IMR-90 (cell line): ENCODE data around the gene USP43. TPM values are rescaled to one million over a fixed set of nuclear protein-coding genes. Genes with fewer than 3 reads are reported as not detected.

Source experiments
- ATAC-seq: fragments of 200-7000 bp; cut with Tn5 transposase; 2 replicates; pipeline ENCODE4 v1.9.1; 2020; ENCODE audit warnings: low read depth, mild to moderate bottlenecking, moderate library complexity
- BruUV-seq: library from RNA; stranded (reverse); fragments of 400-500 nt; replicated peaks from 2 replicates; lab custom pipeline; 2021; lab: Mats Ljungman, UMichigan
- CTCF ChIA-PET: fragments of 300-600 bp; formaldehyde crosslinking; extraction: SDS; loops from one replicate; lab custom pipeline; 2021; ENCODE audit warnings: antibody characterized with exemption; lab: Yijun Ruan, JAX
- POLR2A ChIA-PET: fragments of 300-600 bp; sonication (Branson Sonifier 250); formaldehyde crosslinking; loops from one replicate; lab custom pipeline; 2022; ENCODE audit warnings: antibody characterized with exemption; ENCODE audit not compliant: unreplicated experiment; lab: Charles Lee
- DNase-seq: peaks from one replicate; pipeline ENCODE4 v3.0.0; 2013
- H2AFZ ChIP-seq: replicated peaks from 2 replicates; pipeline ENCODE3; 2013; ENCODE audit warnings: low read length, mild to moderate bottlenecking; ENCODE audit not compliant: poor library complexity
- H2AK5ac ChIP-seq: 2 replicates; pipeline ENCODE4 v1.6.1; 2013; ENCODE audit warnings: low read depth, low read length, inconsistent platforms
- H2AK9ac ChIP-seq: replicated peaks from 2 replicates; pipeline ENCODE3; 2013; ENCODE audit warnings: mild to moderate bottlenecking, low read depth, low read length, moderate library complexity; ENCODE audit not compliant: poor library complexity
- H2BK120ac ChIP-seq: 2 replicates; pipeline ENCODE4 v1.6.1; 2013; ENCODE audit warnings: low read depth, low read length, inconsistent platforms
- H2BK15ac ChIP-seq: 3 replicates; pipeline ENCODE4 v1.6.1; 2013; ENCODE audit warnings: low read depth, low read length, inconsistent platforms
- H2BK20ac ChIP-seq: 2 replicates; pipeline ENCODE4 v1.6.1; 2013; ENCODE audit warnings: low read depth, mild to moderate bottlenecking, inconsistent platforms, low read length, moderate library complexity
- H2BK5ac ChIP-seq: 2 replicates; pipeline ENCODE4 v1.6.1; 2013; ENCODE audit warnings: mild to moderate bottlenecking, low read depth, low read length, inconsistent platforms; ENCODE audit not compliant: poor library complexity, severe bottlenecking
- H3K14ac ChIP-seq: replicated peaks from 2 replicates; pipeline ENCODE4 v1.6.1; 2013; ENCODE audit warnings: low read depth, low read length, inconsistent platforms
- H3K18ac ChIP-seq: 2 replicates; pipeline ENCODE4 v1.6.1; 2013; ENCODE audit warnings: low read depth, low read length, control low read depth
- H3K23ac ChIP-seq: 2 replicates; pipeline ENCODE4 v1.6.1; 2013; ENCODE audit warnings: low read depth, low read length, inconsistent platforms
- H3K27ac ChIP-seq: 2 replicates; pipeline ENCODE4 v1.5.1; 2013; ENCODE audit warnings: mild to moderate bottlenecking, control low read depth, low read length; ENCODE audit not compliant: insufficient read depth
- H3K27me3 ChIP-seq: 2 replicates; pipeline ENCODE4 v1.6.1; 2013; ENCODE audit warnings: low read length; ENCODE audit not compliant: control insufficient read depth, insufficient read depth
- H3K36me3 ChIP-seq: 2 replicates; pipeline ENCODE4 v1.6.1; 2013; ENCODE audit warnings: low read length, mixed read lengths; ENCODE audit not compliant: control insufficient read depth, insufficient read depth
- H3K4ac ChIP-seq: 2 replicates; pipeline ENCODE4 v1.6.1; 2013; ENCODE audit warnings: low read depth, low read length, inconsistent platforms
- H3K4me1 ChIP-seq: 2 replicates; pipeline ENCODE4 v1.6.1; 2013; ENCODE audit warnings: low read length, mixed read lengths; ENCODE audit not compliant: control insufficient read depth, insufficient read depth
- H3K4me2 ChIP-seq: 2 replicates; pipeline ENCODE4 v1.6.1; 2013; ENCODE audit warnings: low read depth, mild to moderate bottlenecking, control low read depth, low read length, moderate library complexity
- H3K4me3 ChIP-seq: 2 replicates; pipeline ENCODE4 v1.5.1; 2013; ENCODE audit warnings: low read depth, mild to moderate bottlenecking, control low read depth, low read length, moderate library complexity; ENCODE audit not compliant: insufficient read depth
- H3K56ac ChIP-seq: 2 replicates; pipeline ENCODE4 v1.6.1; 2013; ENCODE audit warnings: low read length, inconsistent platforms; ENCODE audit not compliant: insufficient read depth; ENCODE audit errors: extremely low read depth
- H3K79me1 ChIP-seq, 2 experiments: 2 replicates each; pipeline ENCODE4 v1.6.1; 2013; ENCODE audit warnings: low read length in 2 of 2, inconsistent platforms in 1 of 2, low read depth in 1 of 2
- H3K9ac ChIP-seq: 2 replicates; pipeline ENCODE4 v1.6.1; 2013; ENCODE audit warnings: low read depth, low read length, control low read depth
- H3K9me1 ChIP-seq: 2 replicates; pipeline ENCODE4 v1.6.1; 2013; ENCODE audit warnings: low read length, inconsistent platforms; ENCODE audit not compliant: insufficient read depth
- H3K9me3 ChIP-seq: 2 replicates; pipeline ENCODE4 v1.6.1; 2013; ENCODE audit warnings: low read length; ENCODE audit not compliant: control insufficient read depth, insufficient read depth
- H4K20me1 ChIP-seq: 2 replicates; pipeline ENCODE4 v1.6.1; 2013; ENCODE audit warnings: low read length, inconsistent platforms; ENCODE audit not compliant: insufficient read depth
- H4K5ac ChIP-seq: 2 replicates; pipeline ENCODE4 v1.6.1; 2013; ENCODE audit warnings: mild to moderate bottlenecking, low read depth, low read length, control low read depth
- H4K8ac ChIP-seq, 2 experiments: 2 replicates each; pipeline ENCODE4 v1.6.1; 2013; ENCODE audit warnings: low read depth in 2 of 2, low read length in 2 of 2, control low read depth in 1 of 2, inconsistent platforms in 1 of 2
- H4K91ac ChIP-seq: 2 replicates; pipeline ENCODE4 v1.6.1; 2013; ENCODE audit warnings: low read depth, low read length, inconsistent platforms; ENCODE audit not compliant: insufficient read depth
- CEBPB ChIP-seq: IDR thresholded peaks from 2 replicates; pipeline ENCODE4 v1.6.1; 2012; ENCODE audit warnings: low read depth, low read length, improper control_type of control experiment
- CHD1 ChIP-seq: IDR thresholded peaks from 2 replicates; pipeline ENCODE4 v1.6.1; 2012; ENCODE audit warnings: low read depth, low read length, improper control_type of control experiment
- NFE2L2 ChIP-seq: fragments of 150-350 bp; IDR thresholded peaks from 2 replicates; pipeline ENCODE4 v1.6.1; 2016; ENCODE audit warnings: low read depth, mild to moderate bottlenecking, low read length
- RAD21 ChIP-seq: IDR thresholded peaks from 2 replicates; pipeline ENCODE4 v1.6.1; 2012; ENCODE audit warnings: low read length, improper control_type of control experiment
- WGBS, 2 experiments: methylation state at CpG; one replicate each; pipeline versions ENCODE4 v1.1.5 to v1.1.7; 2013; ENCODE audit warnings: missing lambda C conversion rate in 2 of 2; ENCODE audit not compliant: insufficient read length in 1 of 2; ENCODE audit errors: extremely low coverage in 2 of 2; 5-methylcytosine and 5-hydroxymethylcytosine counted together
- dilution Hi-C: fragments of 300-500 bp; cut with HindIII; formaldehyde crosslinking; loops from one replicate; pipeline ENCODE4 v1.14.3; 2018; ENCODE audit warnings: low sequenced_read_pairs; ENCODE audit not compliant: unreplicated experiment
- in situ Hi-C: fragments of 300-500 bp; cut with MboI; formaldehyde crosslinking; loops from 3 replicates; pipeline ENCODE4 v1.14.3; 2019; ENCODE audit warnings: low sequenced_read_pairs, inconsistent platforms, mixed read lengths
- intact Hi-C: fragments of 100-400 bp; cut with micrococcal nuclease; formaldehyde crosslinking; loops from 2 replicates; pipeline ENCODE4 v1.10.0; 2022
- polyA plus RNA-seq, 3 experiments: library from polyadenylated mRNA; depleted of rRNA; stranded (reverse); fragments of >200 nt; gene quantifications; 2 replicates each; pipeline ENCODE4 v1.2.3, GENCODE V29; 2012; ENCODE audit warnings: low replicate concordance in 1 of 3
- total RNA-seq: library from RNA; depleted of rRNA; stranded (reverse); fragments of >200 nt; gene quantifications from 2 replicates; pipeline ENCODE4 v1.2.3, GENCODE V29; 2012

Gene USP43
- total and polyA plus RNA-seq, 2 of the 4 experiments (the other 2 are of a cell fraction), result not detected

DNA sequence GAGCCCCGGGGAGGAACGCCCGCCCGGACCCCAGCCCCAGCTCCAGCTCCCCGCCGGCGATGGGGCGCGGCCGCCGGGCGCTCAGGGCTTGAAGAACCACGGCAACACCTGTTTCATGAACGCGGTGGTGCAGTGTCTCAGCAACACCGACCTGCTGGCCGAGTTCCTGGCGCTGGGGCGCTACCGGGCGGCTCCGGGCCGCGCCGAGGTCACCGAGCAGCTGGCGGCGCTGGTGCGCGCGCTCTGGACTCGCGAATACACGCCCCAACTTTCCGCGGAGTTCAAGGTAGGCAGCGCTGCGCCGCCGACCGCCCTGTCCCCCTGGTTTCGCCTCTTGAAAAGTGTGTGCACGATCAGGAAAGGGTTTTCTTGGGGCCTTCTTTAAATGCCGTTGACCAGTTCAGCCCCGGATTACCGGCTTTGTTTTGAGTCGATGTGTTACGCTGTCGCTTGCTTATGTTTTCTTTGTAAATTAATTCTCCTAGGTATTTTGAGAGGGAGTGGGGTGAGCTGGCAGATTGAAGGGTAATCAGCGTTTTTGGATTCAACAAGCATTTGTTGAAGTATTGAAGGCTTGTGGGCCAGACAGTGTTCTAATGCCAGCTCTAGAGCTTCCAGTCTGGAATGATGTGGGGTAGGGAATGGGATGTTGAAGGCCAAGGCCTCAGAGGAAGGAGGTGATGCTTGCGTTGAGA is 681 bp downstream of the USP43 start:
- no peak overlapping the region for H3K56ac ChIP-seq
- no peak overlapping the region for H2AFZ ChIP-seq
- 3% methylated on average over 35 of the region's 51 CpGs; no CpG with 5 or more reads in 1 of the 2 experiments for WGBS, 2 experiments
- in situ Hi-C loops (no loop called here), dilution Hi-C loops (no loop called here), intact Hi-C loops (no loop called here)
- no peaks in the 10 kb centered on the region for H3K9me1 ChIP-seq
- H3K4me1 ChIP-seq, result no peaks in the 10 kb centered on the region
- H2AK5ac ChIP-seq, result no peak overlapping the region
- no peak overlapping the region for H2BK15ac ChIP-seq
- H3K79me1 ChIP-seq, result no peaks in the 10 kb centered on the region
- no peaks in the 10 kb centered on the region for H4K20me1 ChIP-seq
- H3K27me3 ChIP-seq, result peaks cover 10% of the 10 kb centered on the region; the same call in 1 of the 2 replicates
- TF ChIP-seq CHD1 (no peak), RAD21 (no peak), CEBPB (no peak), NFE2L2 (no peak)
- POLR2A ChIA-PET, result no interaction called here
- H3K18ac ChIP-seq, result no peak overlapping the region
- H2BK20ac ChIP-seq, result no peak overlapping the region
- CTCF ChIA-PET, result no interaction called here
- H3K36me3 ChIP-seq, result no peaks in the 10 kb centered on the region
- H3K9me3 ChIP-seq, result no peaks in the 10 kb centered on the region
- H3K14ac ChIP-seq, result no peak overlapping the region
- H3K9ac ChIP-seq, result no peak overlapping the region
- no peak for DNase-seq
- no peak overlapping the region; the same call in 1 of the 2 replicates for H3K4me3 ChIP-seq
- ATAC-seq, result peak; percentile 40; the same call in 1 of the 2 replicates
- no peak overlapping the region for H4K8ac ChIP-seq
- no TSS peak for BruUV-seq
- no peak overlapping the region for H3K27ac ChIP-seq
- no peak overlapping the region for H2AK9ac ChIP-seq
- no peak overlapping the region; the same call in 1 of the 2 replicates for H3K4me2 ChIP-seq
- no peak overlapping the region for H4K5ac ChIP-seq
- no peak overlapping the region for H2BK5ac ChIP-seq
- no peak overlapping the region for H3K23ac ChIP-seq
- H4K91ac ChIP-seq, result no peak overlapping the region
- no peak overlapping the region for H2BK120ac ChIP-seq
- no peak overlapping the region for H3K4ac ChIP-seq
